Right forelimb (tissue), 1 donor: ENCODE measurements around the gene TAF4.

ENCODE experiments used
- DNase-seq: peaks from one replicate; pipeline ENCODE4 v3.0.0-alpha.2; 2018

Gene TAF4

GRCh38 chr20:62043131-62043914, 22.4 kb downstream of the TAF4 start:
- no peak for DNase-seq

- no peak for DNase-seq
Measured at GRCh38 chr20:62042025-62042820, 23.5 kb downstream of the TAF4 start.

GRCh38 chr20:62040933-62041332, 24.7 kb downstream of the TAF4 start:
- no peak for DNase-seq

GRCh38 chr20:62040381-62040922, 25.2 kb downstream of the TAF4 start:
- no peak for DNase-seq

GRCh38 chr20:62039738-62040137, 25.9 kb downstream of the TAF4 start:
- no peak for DNase-seq

- DNase-seq: no peak
Measured at GRCh38 chr20:62032609-62033368, 32.9 kb downstream of the TAF4 start.

GRCh38 chr20:62031462-62032092, 34.1 kb downstream of the TAF4 start:
- DNase-seq: no peak

GRCh38 chr20:62030834-62031434, 34.7 kb downstream of the TAF4 start:
- no peak for DNase-seq

GRCh38 chr20:62030357-62030756, 35.3 kb downstream of the TAF4 start:
- no peak for DNase-seq

GRCh38 chr20:62029949-62030348, 35.7 kb downstream of the TAF4 start:
- no peak for DNase-seq

GRCh38 chr20:62029296-62029695, 36.4 kb downstream of the TAF4 start:
- DNase-seq: no peak

- DNase-seq: no peak
Measured at GRCh38 chr20:62028384-62028783, 37.3 kb downstream of the TAF4 start.

GRCh38 chr20:62027698-62028321, 37.9 kb downstream of the TAF4 start:
- DNase-seq: no peak

- DNase-seq: no peak
Measured at GRCh38 chr20:62027116-62027515, 38.6 kb downstream of the TAF4 start.

GRCh38 chr20:62026564-62026856, 39.2 kb downstream of the TAF4 start:
- DNase-seq: no peak

- DNase-seq: no peak
Measured at GRCh38 chr20:62025832-62026563, 39.7 kb downstream of the TAF4 start.

GRCh38 chr20:62025394-62025793, 40.3 kb downstream of the TAF4 start:
- no peak for DNase-seq

- no peak for DNase-seq
Measured at GRCh38 chr20:62023935-62024334, 41.7 kb downstream of the TAF4 start.

GRCh38 chr20:62022575-62023139, 43.0 kb downstream of the TAF4 start:
- DNase-seq: no peak

- no peak for DNase-seq
Measured at GRCh38 chr20:62021793-62022385, 43.8 kb downstream of the TAF4 start.
